PC-9 (cell line): ENCODE measurements around the gene PDE4D. TPM values are rescaled to one million over a fixed set of nuclear protein-coding genes. Genes with fewer than 3 reads are reported as not detected.

ENCODE experiments used
- BruUV-seq: library from RNA; stranded (reverse); fragments of 400-500 nt; replicated peaks from 2 replicates; lab custom pipeline; 2021; lab: Mats Ljungman, UMichigan
- CTCF ChIA-PET: fragments of 300-600 bp; sonication (Branson Sonifier 250); formaldehyde crosslinking; loops from one replicate; lab custom pipeline; 2022; ENCODE audit warnings: antibody characterized with exemption; lab: Charles Lee
- POLR2A ChIA-PET: fragments of 300-600 bp; sonication (Branson Sonifier 250); formaldehyde crosslinking; loops from one replicate; lab custom pipeline; 2022; ENCODE audit warnings: antibody characterized with exemption; ENCODE audit not compliant: unreplicated experiment; lab: Charles Lee
- DNase-seq, 2 experiments: peaks; one replicate each; pipeline versions ENCODE4 v3.0.0 to v3.0.0-alpha.2; 2015 to 2022; ENCODE audit warnings: mixed read lengths in 1 of 2
- H2AFZ ChIP-seq: fragments of 200-600 bp; sonication (generic); 2 replicates; pipeline ENCODE4 v1.8.1; 2017; ENCODE audit warnings: antibody characterized with exemption
- H3F3A ChIP-seq: fragments of 200-600 bp; sonication (generic); 2 replicates; pipeline ENCODE4 v1.8.1; 2017; ENCODE audit warnings: antibody characterized with exemption, mild to moderate bottlenecking, low read depth; ENCODE audit not compliant: insufficient read depth
- H3K27ac ChIP-seq: fragments of 200-600 bp; sonication (generic); 2 replicates; pipeline ENCODE4 v1.6.1; 2016; ENCODE audit warnings: mixed run types
- H3K27me3 ChIP-seq: fragments of 200-600 bp; sonication (generic); 2 replicates; pipeline ENCODE4 v1.6.1; 2016; ENCODE audit warnings: low read depth, mixed run types; ENCODE audit not compliant: insufficient read depth
- H3K36me3 ChIP-seq: fragments of 200-600 bp; sonication (generic); 2 replicates; pipeline ENCODE4 v1.6.1; 2016; ENCODE audit warnings: low read depth, mixed run types
- H3K4me1 ChIP-seq: fragments of 200-600 bp; sonication (generic); replicated peaks from 2 replicates; pipeline ENCODE4 v1.6.1; 2016; ENCODE audit warnings: mixed run types; ENCODE audit not compliant: insufficient read depth
- H3K4me2 ChIP-seq: fragments of 200-600 bp; sonication (generic); 2 replicates; pipeline ENCODE4 v1.6.1; 2017; ENCODE audit warnings: mixed run types
- H3K4me3 ChIP-seq: fragments of 200-600 bp; sonication (generic); 2 replicates; pipeline ENCODE4 v1.6.1; 2016; ENCODE audit warnings: mixed run types
- H3K79me2 ChIP-seq: fragments of 200-600 bp; sonication (generic); 2 replicates; pipeline ENCODE4 v1.6.1; 2017; ENCODE audit warnings: low read depth, mixed run types
- H3K9me2 ChIP-seq: fragments of 200-600 bp; sonication (generic); 2 replicates; pipeline ENCODE4 v1.8.1; 2017; ENCODE audit warnings: mild to moderate bottlenecking; ENCODE audit not compliant: insufficient read depth
- H3K9me3 ChIP-seq: fragments of 200-600 bp; sonication (generic); 2 replicates; pipeline ENCODE4 v1.8.1; 2016; ENCODE audit warnings: low read depth; ENCODE audit not compliant: insufficient read depth
- H4K20me1 ChIP-seq: fragments of 200-600 bp; sonication (generic); 2 replicates; pipeline ENCODE4 v1.8.1; 2017; ENCODE audit not compliant: insufficient read depth
- EZH2 ChIP-seq: fragments of 200-600 bp; sonication (generic); IDR thresholded peaks from 2 replicates; pipeline ENCODE4 v1.8.0; 2017; ENCODE audit warnings: antibody characterized with exemption, low read depth
- intact Hi-C: fragments of 100-400 bp; cut with micrococcal nuclease; formaldehyde crosslinking; loops from one replicate; pipeline ENCODE4 v1.10.0; 2022; ENCODE audit not compliant: unreplicated experiment
- total RNA-seq: library from RNA; stranded (reverse); gene quantifications from 2 replicates; pipeline ENCODE4 v1.2.3, GENCODE V29; 2021
- TF ChIP-seq, protein P1 (sequence below): fragments of 200-600 bp; sonication (generic); conservative IDR thresholded peaks from 2 replicates; pipeline ENCODE4 v1.6.1; 2017; ENCODE audit warnings: mixed run types, antibody characterized with exemption, mild to moderate bottlenecking, moderate library complexity

Gene PDE4D
- total RNA-seq, 1 experiment from 2014 or later = 9.8 TPM

- no peaks in the 10 kb centered on the region for H3K79me2 ChIP-seq
- H3K9me3 ChIP-seq = no peaks in the 10 kb centered on the region
- no peak overlapping the region for H3K27ac ChIP-seq
- DNase-seq = no peak
- BruUV-seq = no TSS peak
- ChIA-PET CTCF (no interaction called here), POLR2A (interaction anchor here (0.7 kb wide), 1 partner anchor 22 kb away, joined by 3 read pairs; no protein-coding TSS in a partner anchor)
- H3K9me2 ChIP-seq = no peaks in the 10 kb centered on the region
- no peaks in the 10 kb centered on the region for H3F3A ChIP-seq
- intact Hi-C loops = no loop called here
- no peak overlapping the region for H2AFZ ChIP-seq
- H3K4me2 ChIP-seq = no peak overlapping the region
- H4K20me1 ChIP-seq = no peaks in the 10 kb centered on the region
- no peaks in the 10 kb centered on the region for H3K36me3 ChIP-seq
- H3K4me1 ChIP-seq = no peaks in the 10 kb centered on the region
- TF ChIP-seq EZH2 = no peak
- TF ChIP-seq, protein P1, sequence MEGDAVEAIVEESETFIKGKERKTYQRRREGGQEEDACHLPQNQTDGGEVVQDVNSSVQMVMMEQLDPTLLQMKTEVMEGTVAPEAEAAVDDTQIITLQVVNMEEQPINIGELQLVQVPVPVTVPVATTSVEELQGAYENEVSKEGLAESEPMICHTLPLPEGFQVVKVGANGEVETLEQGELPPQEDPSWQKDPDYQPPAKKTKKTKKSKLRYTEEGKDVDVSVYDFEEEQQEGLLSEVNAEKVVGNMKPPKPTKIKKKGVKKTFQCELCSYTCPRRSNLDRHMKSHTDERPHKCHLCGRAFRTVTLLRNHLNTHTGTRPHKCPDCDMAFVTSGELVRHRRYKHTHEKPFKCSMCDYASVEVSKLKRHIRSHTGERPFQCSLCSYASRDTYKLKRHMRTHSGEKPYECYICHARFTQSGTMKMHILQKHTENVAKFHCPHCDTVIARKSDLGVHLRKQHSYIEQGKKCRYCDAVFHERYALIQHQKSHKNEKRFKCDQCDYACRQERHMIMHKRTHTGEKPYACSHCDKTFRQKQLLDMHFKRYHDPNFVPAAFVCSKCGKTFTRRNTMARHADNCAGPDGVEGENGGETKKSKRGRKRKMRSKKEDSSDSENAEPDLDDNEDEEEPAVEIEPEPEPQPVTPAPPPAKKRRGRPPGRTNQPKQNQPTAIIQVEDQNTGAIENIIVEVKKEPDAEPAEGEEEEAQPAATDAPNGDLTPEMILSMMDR = no peak
- H3K27me3 ChIP-seq = no peaks in the 10 kb centered on the region
- no peak overlapping the region for H3K4me3 ChIP-seq
These were observed 628.8 kb downstream of the PDE4D start for GRCh38 chr5:59264639-59265245.

GRCh38 chr5:59264013-59264412 is 629.5 kb downstream of the PDE4D start:
- H3K9me3 ChIP-seq = no peaks in the 10 kb centered on the region
- H3F3A ChIP-seq = no peaks in the 10 kb centered on the region
- no peaks in the 10 kb centered on the region for H3K36me3 ChIP-seq
- H3K9me2 ChIP-seq = no peaks in the 10 kb centered on the region
- intact Hi-C loops = no loop called here
- H3K4me3 ChIP-seq = no peak overlapping the region
- BruUV-seq = no TSS peak
- H3K79me2 ChIP-seq = no peaks in the 10 kb centered on the region
- no peak overlapping the region for H3K4me2 ChIP-seq
- POLR2A ChIA-PET = no interaction called here
- H2AFZ ChIP-seq = no peak overlapping the region
- CTCF ChIA-PET = no interaction called here
- no peak overlapping the region for H3K27ac ChIP-seq
- no peak for DNase-seq
- H4K20me1 ChIP-seq = no peaks in the 10 kb centered on the region
- H3K27me3 ChIP-seq = no peaks in the 10 kb centered on the region
- TF ChIP-seq, protein P1 = no peak
- no peak for TF ChIP-seq EZH2
- no peaks in the 10 kb centered on the region for H3K4me1 ChIP-seq

- H3K4me2 ChIP-seq = no peak overlapping the region
- H3K27me3 ChIP-seq = no peaks in the 10 kb centered on the region
- H3F3A ChIP-seq = no peaks in the 10 kb centered on the region
- TF ChIP-seq, protein P1 = no peak
- TF ChIP-seq EZH2 = no peak
- no peaks in the 10 kb centered on the region for H3K36me3 ChIP-seq
- intact Hi-C loops = no loop called here
- H2AFZ ChIP-seq = no peak overlapping the region
- H3K4me3 ChIP-seq = no peak overlapping the region
- no peaks in the 10 kb centered on the region for H3K9me2 ChIP-seq
- H3K9me3 ChIP-seq = no peaks in the 10 kb centered on the region
- H4K20me1 ChIP-seq = no peaks in the 10 kb centered on the region
- no peaks in the 10 kb centered on the region for H3K79me2 ChIP-seq
- DNase-seq = no peak
- POLR2A ChIA-PET = no interaction called here
- no peak overlapping the region for H3K27ac ChIP-seq
- no peaks in the 10 kb centered on the region for H3K4me1 ChIP-seq
- no TSS peak for BruUV-seq
- CTCF ChIA-PET = no interaction called here
These were observed 631.6 kb downstream of the PDE4D start for GRCh38 chr5:59261969-59262368.
